Panc1 (cell line): ENCODE data around the gene BMP7. TPM values are rescaled to one million over a fixed set of nuclear protein-coding genes. Genes with fewer than 3 reads are reported as not detected.

Source experiments
- ATAC-seq: fragments of 200-7000 bp; cut with Tn5 transposase; 2 replicates; pipeline ENCODE4 v1.9.1; 2020; ENCODE audit warnings: mild to moderate bottlenecking, moderate library complexity
- BruUV-seq: library from RNA; stranded (reverse); fragments of 400-500 nt; replicated peaks from 2 replicates; lab custom pipeline; 2021; lab: Mats Ljungman, UMichigan
- CTCF ChIA-PET: fragments of 300-600 bp; sonication (Branson Sonifier 250); formaldehyde crosslinking; loops from one replicate; lab custom pipeline; 2022; ENCODE audit warnings: antibody characterized with exemption; lab: Charles Lee
- POLR2A ChIA-PET: fragments of 300-600 bp; sonication (Branson Sonifier 250); formaldehyde crosslinking; loops from one replicate; lab custom pipeline; 2022; ENCODE audit warnings: antibody characterized with exemption; lab: Charles Lee
- DNase-seq: peaks from one replicate; pipeline ENCODE4 v3.0.0-alpha.2; 2010; ENCODE audit warnings: low read depth, low spot score
- H3K27ac ChIP-seq: 2 replicates; pipeline ENCODE4 v1.5.1; 2011; ENCODE audit warnings: mild to moderate bottlenecking, low read length, inconsistent platforms
- H3K27me3 ChIP-seq: fragments of 200-500 bp; sonication (Bioruptor generic); 2 replicates; pipeline ENCODE4 v1.6.0; 2014; ENCODE audit warnings: low read length, inconsistent platforms; ENCODE audit not compliant: control insufficient read depth, insufficient read depth
- H3K36me3 ChIP-seq: fragments of 200-500 bp; sonication (Bioruptor generic); 2 replicates; pipeline ENCODE4 v1.5.1; 2014; ENCODE audit warnings: inconsistent platforms, mild to moderate bottlenecking, low read length, moderate library complexity; ENCODE audit not compliant: control insufficient read depth, insufficient read depth
- H3K4me1 ChIP-seq: 2 replicates; pipeline ENCODE4 v1.5.1; 2011; ENCODE audit warnings: inconsistent platforms, mild to moderate bottlenecking, low read length, moderate library complexity; ENCODE audit not compliant: control insufficient read depth, insufficient read depth
- H3K4me3 ChIP-seq, 2 experiments: 2 replicates each; pipeline ENCODE4 v1.5.1; 2011 to 2012; ENCODE audit warnings: low read depth in 2 of 2, low read length in 2 of 2, mild to moderate bottlenecking in 2 of 2, inconsistent platforms in 1 of 2, moderate library complexity in 1 of 2
- H3K9me3 ChIP-seq: fragments of 200-500 bp; sonication (Bioruptor generic); 2 replicates; pipeline ENCODE4 v1.5.1; 2014; ENCODE audit warnings: low read depth, mild to moderate bottlenecking, inconsistent platforms, low read length, moderate library complexity; ENCODE audit not compliant: control insufficient read depth, insufficient read depth
- POLR2AphosphoS5 ChIP-seq: IDR thresholded peaks from 2 replicates; pipeline ENCODE4 v1.6.1; 2012; ENCODE audit warnings: mild to moderate bottlenecking, low read depth, low read length, moderate library complexity
- SIN3A ChIP-seq: IDR thresholded peaks from 2 replicates; pipeline ENCODE4 v1.6.1; 2012; ENCODE audit warnings: low read depth, mild to moderate bottlenecking, low read length, moderate library complexity, borderline replicate concordance; ENCODE audit not compliant: insufficient read depth
- TCF7L2 ChIP-seq: IDR thresholded peaks from 2 replicates; pipeline ENCODE4 v1.6.1; 2011; ENCODE audit warnings: mild to moderate bottlenecking, low read depth, low read length, inconsistent platforms
- in situ Hi-C: cut with HindIII; loops from 2 replicates; pipeline ENCODE4 v1.10.0; 2016; ENCODE audit warnings: low sequenced_read_pairs, low pct_unique_long_range_greater_than_20kb
- intact Hi-C: fragments of 100-400 bp; cut with micrococcal nuclease; formaldehyde crosslinking; loops from one replicate; pipeline ENCODE4 v1.10.0; 2022; ENCODE audit not compliant: unreplicated experiment
- total RNA-seq: library from RNA; stranded (reverse); gene quantifications from one replicate; pipeline ENCODE4 v1.2.1, GENCODE V29; 2021; ENCODE audit not compliant: unreplicated experiment
- TF ChIP-seq, protein P1 (sequence below), 2 experiments: IDR thresholded peaks; 2 replicates each; pipeline ENCODE4 v1.6.1; 2011 to 2012; ENCODE audit warnings: low read depth in 2 of 2, control low read depth in 1 of 2, low read length in 1 of 2, mild to moderate bottlenecking in 1 of 2, moderate library complexity in 1 of 2; ENCODE audit not compliant: insufficient read depth in 1 of 2
- TF ChIP-seq, protein P2 (sequence below): fragments of 450-650 bp; IDR thresholded peaks from 2 replicates; pipeline ENCODE4 v1.5.1; 2017; ENCODE audit warnings: mild to moderate bottlenecking

BMP7 gene
- total RNA-seq, 1 experiment from 2014 or later = 11.5 TPM

DNA sequence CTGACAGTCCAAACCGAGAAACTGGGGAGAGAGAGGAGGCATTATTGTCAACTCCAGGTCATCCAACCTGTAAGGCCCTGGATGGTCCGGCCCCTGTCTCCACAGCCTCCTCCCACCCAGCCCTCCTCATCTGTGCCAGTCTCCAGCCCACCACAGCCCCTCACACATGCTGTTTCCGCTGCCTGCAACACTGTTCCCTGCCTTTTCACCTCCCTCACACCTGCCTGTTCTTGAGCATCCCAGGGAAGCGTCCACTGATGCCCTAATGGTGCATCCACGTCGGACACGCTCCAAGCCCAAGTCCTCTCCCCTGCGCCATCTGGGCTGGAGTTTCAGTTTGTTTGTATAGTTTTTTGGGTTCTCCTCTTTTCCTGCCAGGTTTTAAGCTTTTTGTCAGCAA lies 52.0 kb downstream of the BMP7 start:
- POLR2A ChIA-PET = no interaction called here
- peaks cover 12% of the 10 kb centered on the region for H3K4me1 ChIP-seq
- intact Hi-C loops = no loop called here
- in situ Hi-C loops = no loop called here
- H3K9me3 ChIP-seq = no peaks in the 10 kb centered on the region
- DNase-seq = no peak
- no peak overlapping the region for H3K4me3 ChIP-seq
- H3K27me3 ChIP-seq = no peaks in the 10 kb centered on the region
- no TSS peak for BruUV-seq
- CTCF ChIA-PET = no interaction called here
- H3K27ac ChIP-seq = no peak overlapping the region
- no peaks in the 10 kb centered on the region for H3K36me3 ChIP-seq
- TF ChIP-seq SIN3A (no peak), POLR2AphosphoS5 (no peak), TCF7L2 (no peak)
- TF ChIP-seq, protein P1, sequence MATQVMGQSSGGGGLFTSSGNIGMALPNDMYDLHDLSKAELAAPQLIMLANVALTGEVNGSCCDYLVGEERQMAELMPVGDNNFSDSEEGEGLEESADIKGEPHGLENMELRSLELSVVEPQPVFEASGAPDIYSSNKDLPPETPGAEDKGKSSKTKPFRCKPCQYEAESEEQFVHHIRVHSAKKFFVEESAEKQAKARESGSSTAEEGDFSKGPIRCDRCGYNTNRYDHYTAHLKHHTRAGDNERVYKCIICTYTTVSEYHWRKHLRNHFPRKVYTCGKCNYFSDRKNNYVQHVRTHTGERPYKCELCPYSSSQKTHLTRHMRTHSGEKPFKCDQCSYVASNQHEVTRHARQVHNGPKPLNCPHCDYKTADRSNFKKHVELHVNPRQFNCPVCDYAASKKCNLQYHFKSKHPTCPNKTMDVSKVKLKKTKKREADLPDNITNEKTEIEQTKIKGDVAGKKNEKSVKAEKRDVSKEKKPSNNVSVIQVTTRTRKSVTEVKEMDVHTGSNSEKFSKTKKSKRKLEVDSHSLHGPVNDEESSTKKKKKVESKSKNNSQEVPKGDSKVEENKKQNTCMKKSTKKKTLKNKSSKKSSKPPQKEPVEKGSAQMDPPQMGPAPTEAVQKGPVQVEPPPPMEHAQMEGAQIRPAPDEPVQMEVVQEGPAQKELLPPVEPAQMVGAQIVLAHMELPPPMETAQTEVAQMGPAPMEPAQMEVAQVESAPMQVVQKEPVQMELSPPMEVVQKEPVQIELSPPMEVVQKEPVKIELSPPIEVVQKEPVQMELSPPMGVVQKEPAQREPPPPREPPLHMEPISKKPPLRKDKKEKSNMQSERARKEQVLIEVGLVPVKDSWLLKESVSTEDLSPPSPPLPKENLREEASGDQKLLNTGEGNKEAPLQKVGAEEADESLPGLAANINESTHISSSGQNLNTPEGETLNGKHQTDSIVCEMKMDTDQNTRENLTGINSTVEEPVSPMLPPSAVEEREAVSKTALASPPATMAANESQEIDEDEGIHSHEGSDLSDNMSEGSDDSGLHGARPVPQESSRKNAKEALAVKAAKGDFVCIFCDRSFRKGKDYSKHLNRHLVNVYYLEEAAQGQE (IDR thresholded peaks at IDR 0.05; ENCODE audit: insufficient read depth in 1 of 2, low read depth in 2 of 2, low read length in 1 of 2) = no peak
- TF ChIP-seq, protein P2, sequence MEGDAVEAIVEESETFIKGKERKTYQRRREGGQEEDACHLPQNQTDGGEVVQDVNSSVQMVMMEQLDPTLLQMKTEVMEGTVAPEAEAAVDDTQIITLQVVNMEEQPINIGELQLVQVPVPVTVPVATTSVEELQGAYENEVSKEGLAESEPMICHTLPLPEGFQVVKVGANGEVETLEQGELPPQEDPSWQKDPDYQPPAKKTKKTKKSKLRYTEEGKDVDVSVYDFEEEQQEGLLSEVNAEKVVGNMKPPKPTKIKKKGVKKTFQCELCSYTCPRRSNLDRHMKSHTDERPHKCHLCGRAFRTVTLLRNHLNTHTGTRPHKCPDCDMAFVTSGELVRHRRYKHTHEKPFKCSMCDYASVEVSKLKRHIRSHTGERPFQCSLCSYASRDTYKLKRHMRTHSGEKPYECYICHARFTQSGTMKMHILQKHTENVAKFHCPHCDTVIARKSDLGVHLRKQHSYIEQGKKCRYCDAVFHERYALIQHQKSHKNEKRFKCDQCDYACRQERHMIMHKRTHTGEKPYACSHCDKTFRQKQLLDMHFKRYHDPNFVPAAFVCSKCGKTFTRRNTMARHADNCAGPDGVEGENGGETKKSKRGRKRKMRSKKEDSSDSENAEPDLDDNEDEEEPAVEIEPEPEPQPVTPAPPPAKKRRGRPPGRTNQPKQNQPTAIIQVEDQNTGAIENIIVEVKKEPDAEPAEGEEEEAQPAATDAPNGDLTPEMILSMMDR = no peak
- no peak for ATAC-seq

DNA sequence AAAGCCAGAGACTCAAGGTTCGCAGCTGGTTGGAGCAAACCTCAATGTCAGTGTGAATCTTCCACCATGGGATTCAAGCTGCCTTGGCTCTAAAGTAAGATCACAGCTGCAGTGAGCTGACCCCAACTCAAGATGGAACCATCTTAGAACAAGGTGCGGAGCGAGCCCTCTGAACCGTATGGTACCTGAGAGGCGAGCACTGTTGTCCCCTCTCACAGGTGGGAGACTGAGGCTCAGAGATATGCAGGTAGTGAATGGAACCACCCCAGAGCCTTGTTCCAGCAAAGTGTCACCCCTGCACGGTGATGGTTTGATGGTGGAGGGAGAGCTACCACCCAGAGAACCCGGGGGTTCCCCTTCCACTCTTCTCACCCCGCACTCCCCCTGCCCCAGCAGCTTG lies 52.5 kb downstream of the BMP7 start:
- Histone ChIP-seq H3K9me3 (no peaks in the 10 kb centered on the region), H3K27me3 (no peaks in the 10 kb centered on the region), H3K4me3 (no peak overlapping the region), H3K27ac (no peak overlapping the region), H3K36me3 (no peaks in the 10 kb centered on the region), H3K4me1 (peaks cover 12% of the 10 kb centered on the region)
- ATAC-seq (no peak), DNase-seq (no peak)
- intact Hi-C loops = no loop called here
- CTCF ChIA-PET = no interaction called here
- POLR2A ChIA-PET = no interaction called here
- no TSS peak for BruUV-seq
- in situ Hi-C loops = no loop called here
- TF ChIP-seq, protein P2 = no peak
- no peak for TF ChIP-seq SIN3A
- TF ChIP-seq, protein P1 (IDR thresholded peaks at IDR 0.05; ENCODE audit: insufficient read depth in 1 of 2, low read depth in 2 of 2, low read length in 1 of 2) = no peak
- TF ChIP-seq POLR2AphosphoS5 = no peak
- TF ChIP-seq TCF7L2 = no peak
